Measurements from ENCODE around the gene PRRT2. TPM values are rescaled to one million over a fixed set of nuclear protein-coding genes. Genes with fewer than 3 reads are reported as not detected.

The PRRT2 gene
- total RNA-seq, result not detected

DNA sequence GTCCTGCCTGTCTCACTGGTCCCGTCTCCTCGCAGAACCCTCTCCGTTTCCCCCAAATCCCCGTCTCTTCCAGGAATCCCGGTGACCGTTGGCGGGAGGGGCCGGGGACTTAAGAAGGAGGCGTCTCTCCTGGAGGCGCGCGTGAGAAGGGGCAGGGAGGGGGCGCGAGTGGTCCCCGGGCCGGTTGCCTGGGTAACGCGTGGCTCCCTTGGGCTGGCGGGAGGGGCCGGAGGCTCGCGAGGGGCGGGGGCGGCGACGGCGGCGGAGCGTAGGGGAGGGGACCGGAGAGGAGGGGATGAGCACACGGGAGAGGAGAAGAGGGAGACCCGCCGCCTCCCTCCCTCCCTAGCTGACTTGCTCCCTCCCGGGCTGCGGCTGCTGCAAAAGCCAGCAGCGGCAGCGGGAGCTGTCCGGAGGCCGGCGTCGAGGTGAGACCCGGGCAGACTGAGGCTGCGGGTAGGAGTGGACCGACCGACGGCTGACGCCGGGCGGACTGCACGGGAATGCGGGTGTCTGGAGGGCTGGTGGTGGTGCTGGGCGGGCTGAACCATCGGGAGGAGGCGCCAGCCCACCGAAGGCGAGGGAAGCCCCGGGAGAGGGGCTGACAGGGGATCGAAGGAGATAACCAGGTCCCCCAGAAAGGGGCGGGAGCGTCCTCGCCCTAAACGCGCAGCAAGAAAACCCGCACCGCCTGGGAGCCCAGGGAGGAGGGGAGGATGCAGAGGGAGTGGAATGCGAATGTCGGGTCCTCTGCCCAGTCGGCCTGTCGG is at the start of gene PRRT2:
PRRT2 (plus strand) TSS at position 298 of the 770 bp plus-strand sequence. CDS start 862 bp downstream, outside the sequence.

DNA sequence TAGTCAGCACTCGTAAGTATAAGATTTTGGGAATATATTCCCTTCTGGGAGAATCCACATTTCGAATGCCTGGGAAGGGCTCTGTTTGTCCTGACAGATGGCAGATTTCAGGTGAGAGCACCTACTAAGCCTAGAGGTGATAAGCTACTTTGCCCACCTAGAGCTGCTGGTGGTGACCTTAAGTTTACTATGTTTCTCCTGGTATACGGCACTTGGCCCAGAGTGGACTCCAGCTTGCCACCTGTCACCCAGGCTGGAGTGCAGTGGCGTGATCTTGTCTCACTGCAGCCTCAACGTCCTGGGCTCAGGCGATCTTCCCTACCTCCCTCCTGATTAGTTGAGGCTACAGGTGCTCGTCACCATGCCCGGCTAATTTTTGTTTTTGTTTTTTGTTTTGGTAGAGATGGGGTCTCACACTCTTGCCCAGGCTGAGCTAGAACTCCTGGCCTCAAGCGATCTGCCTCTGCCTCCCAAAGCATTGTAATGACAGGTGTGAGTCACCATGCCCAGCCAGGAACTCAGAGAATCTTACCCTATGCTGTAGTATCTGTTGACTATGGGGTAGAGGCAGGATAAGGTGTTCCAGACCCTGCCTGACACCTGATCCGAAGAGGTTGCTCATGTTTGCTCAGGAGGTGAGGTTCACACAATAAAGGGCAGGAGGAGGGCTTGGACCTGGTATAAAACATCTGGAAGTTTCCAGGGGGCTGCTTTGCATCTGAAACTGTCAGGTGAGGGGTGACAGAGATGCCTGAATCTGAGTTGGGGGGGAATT is 34.2 kb upstream of the PRRT2 start, which contains the start of gene ZG16:
ZG16 (plus strand) TSS at position 681 of the 775 bp plus-strand sequence. CDS start 1,011 bp downstream, outside the sequence.

DNA sequence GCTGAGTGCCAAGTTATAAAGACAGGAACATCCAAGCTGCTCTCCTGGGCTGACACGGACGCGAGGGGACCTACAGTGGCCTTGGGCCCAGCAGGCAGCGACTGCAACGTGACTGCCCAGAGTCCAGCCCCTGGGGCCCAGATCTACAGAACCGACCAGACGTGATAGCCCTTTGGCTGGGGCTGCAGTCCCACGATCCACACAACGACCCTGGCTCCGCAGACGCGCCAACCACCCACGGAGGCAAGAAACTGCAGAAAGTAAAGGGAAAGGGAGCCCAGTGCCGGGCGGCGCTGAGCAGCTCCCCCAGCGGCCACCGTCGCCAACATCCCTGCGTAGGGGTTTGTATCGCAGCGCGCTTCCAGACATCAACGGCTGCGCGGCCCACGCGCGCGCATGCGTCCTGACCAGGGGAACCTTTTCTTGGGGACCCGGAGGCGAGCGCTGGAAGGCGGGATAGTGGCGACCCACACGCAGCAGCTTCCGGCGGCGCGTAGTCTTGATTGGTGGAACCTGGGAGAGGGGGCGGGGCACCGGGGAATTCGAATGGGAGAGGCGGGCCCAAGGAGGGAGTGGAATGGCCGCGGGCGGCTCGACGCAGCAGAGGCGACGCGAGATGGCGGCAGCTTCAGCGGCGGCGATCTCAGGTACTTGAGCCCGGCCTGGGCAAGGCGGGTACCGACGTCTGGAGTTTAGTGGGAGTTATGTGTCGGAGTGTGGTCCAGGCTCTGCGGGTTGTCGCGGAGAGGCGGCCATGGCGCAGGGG is 21.6 kb upstream of the PRRT2 start, which contains the start of gene KIF22:
KIF22 (plus strand) TSS at position 569 of the 766 bp plus-strand sequence; CDS start at position 578, 9 bp downstream.

GRCh38 chr16:29806099-29806579 is 5.9 kb upstream of the PRRT2 start, which contains the start of gene MAZ:
Gene MAZ (plus strand): TSS chr16:29806529. CDS start chr16:29806702, 173 bp downstream.

GRCh38 chr16:29815793-29816693 is 4.0 kb downstream of the PRRT2 start, which contains the start of gene PAGR1:
Gene PAGR1 (plus strand): TSS chr16:29816152. CDS start chr16:29816526, 374 bp downstream.

DNA sequence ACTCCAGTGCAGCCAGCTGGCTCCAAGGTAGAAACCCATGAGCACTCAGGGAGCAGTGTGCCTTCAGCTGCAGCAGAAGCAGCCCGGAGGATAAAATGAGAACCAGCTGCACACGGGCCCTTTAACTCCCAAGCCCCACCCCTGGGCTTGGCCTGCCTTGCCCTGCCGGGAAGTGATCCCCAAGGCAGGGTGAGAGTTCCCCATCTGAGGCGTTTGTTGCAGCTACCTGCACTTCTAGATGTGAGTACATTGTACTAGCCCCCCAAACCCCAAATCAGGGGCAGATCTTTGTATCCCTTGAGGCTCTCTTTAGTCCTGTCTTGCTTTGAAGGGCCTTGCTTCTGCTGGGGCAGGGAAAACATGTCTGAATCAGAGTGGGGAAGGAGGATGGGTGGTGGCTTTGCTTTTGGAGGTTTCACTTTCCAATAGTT is 8.3 kb downstream of the PRRT2 start, which contains the start of gene MVP:
MVP (plus strand) TSS at position 192 of the 431 bp plus-strand sequence. CDS start 10,088 bp downstream, outside the sequence.

DNA sequence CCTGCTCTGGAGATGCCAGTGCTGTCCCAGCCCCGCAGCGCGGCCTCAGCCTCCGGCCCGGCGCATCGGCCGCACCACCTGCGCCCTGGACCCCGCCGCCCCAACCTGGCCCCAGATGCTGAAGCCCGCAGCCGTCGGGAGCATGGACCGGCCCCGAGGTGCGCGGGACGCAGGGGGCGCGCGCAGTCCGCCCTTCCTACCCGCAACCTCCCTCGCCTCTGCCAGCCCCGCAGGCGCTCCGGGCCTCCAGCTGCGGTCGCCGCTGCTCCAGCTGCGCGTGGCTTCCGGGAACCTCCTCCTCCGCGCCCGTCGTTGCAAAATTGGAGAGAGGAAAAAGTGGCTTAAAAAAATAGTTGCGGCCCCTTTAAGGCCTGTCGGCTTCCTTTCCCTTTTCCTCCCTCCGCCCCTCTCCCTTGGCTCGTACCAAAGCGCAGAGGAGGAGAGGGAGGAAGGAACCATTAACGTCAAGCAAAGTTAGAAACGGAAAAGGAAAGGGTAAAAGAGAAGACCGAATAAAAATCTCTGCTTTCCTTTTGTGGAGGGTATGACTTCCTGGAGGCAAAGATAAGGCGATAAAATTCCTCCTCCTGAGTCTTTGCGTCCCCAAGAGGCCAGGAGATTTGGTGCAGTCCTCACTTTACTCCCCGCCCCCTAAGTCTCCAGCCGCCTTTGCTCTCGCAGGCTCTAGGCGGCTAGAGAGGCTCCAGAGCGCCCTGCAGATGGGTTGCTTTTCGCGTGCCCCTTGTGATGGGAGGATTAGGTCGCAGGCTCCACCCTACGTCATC is 51.1 kb downstream of the PRRT2 start, which contains the start of gene CDIPT:
CDIPT (minus strand) TSS at position 343 of the 785 bp plus-strand sequence. CDS start 369 bp downstream, outside the sequence.

Small RNAs within 50 kb of the gene (small RNA-seq; reads per million reads assigned to genes)
- 0 reads per million in 2 donors for gene AC009133.6
- 0 reads per million in 2 donors for gene AC120114.4

Other genes starting within 250 kb of the PRRT2 start
- gene SPN, start 148.9 kb upstream of the PRRT2 start, total RNA-seq, result not detected
- gene QPRT, start 133.0 kb upstream of the PRRT2 start, total RNA-seq, result 100 to 1,000 TPM; 137 to 148 TPM
- gene C16orf54, start 66.2 kb upstream of the PRRT2 start, total RNA-seq, result not detected
- gene ZG16, start 33.9 kb upstream of the PRRT2 start, total RNA-seq, result not detected
- gene KIF22, start 21.4 kb upstream of the PRRT2 start, total RNA-seq, result 100 to 1,000 TPM in 1 of 2 donors, 10 to 100 TPM in 1; 48.5 to 102 TPM
- 100 to 1,000 TPM; 182 to 264 TPM for gene MAZ, start 5.7 kb upstream of the PRRT2 start, total RNA-seq
- gene PAGR1, start 4.0 kb downstream of the PRRT2 start, total RNA-seq, result 10 to 100 TPM; 15.1 to 23.0 TPM
- gene MVP, start 8.3 kb downstream of the PRRT2 start, total RNA-seq, result 100 to 1,000 TPM; 183 to 186 TPM
- 10 to 100 TPM; 71.2 to 76.3 TPM for gene CDIPT, start 51.0 kb downstream of the PRRT2 start, total RNA-seq
- gene SEZ6L2, start 87.4 kb downstream of the PRRT2 start, total RNA-seq, result 1 to 10 TPM; 1.7 to 6.2 TPM
- gene ASPHD1, start 88.3 kb downstream of the PRRT2 start, total RNA-seq, result 1 to 10 TPM; 1.3 to 5.2 TPM
- 10 to 100 TPM; 10.3 to 15.1 TPM for gene KCTD13, start 114.0 kb downstream of the PRRT2 start, total RNA-seq
- gene TMEM219, start 149.9 kb downstream of the PRRT2 start, total RNA-seq, result 10 to 100 TPM; 72.9 to 86.4 TPM
- gene TAOK2, start 161.7 kb downstream of the PRRT2 start, total RNA-seq, result 10 to 100 TPM; 43.6 to 46.1 TPM
- 1 to 10 TPM; 6.9 to 7.3 TPM for gene HIRIP3, start 183.4 kb downstream of the PRRT2 start, total RNA-seq
- 10 to 100 TPM; 24.4 to 33.0 TPM for gene INO80E, start 184.0 kb downstream of the PRRT2 start, total RNA-seq
- gene DOC2A, start 198.8 kb downstream of the PRRT2 start, total RNA-seq, result under 1 TPM in 1 of 2 donors, not detected in 1; 0.33 TPM
- not detected for gene C16orf92, start 211.0 kb downstream of the PRRT2 start, total RNA-seq
- not detected for gene TLCD3B, start 219.1 kb downstream of the PRRT2 start, total RNA-seq